ENCODE measurements around the gene PTF1A.

DNA sequence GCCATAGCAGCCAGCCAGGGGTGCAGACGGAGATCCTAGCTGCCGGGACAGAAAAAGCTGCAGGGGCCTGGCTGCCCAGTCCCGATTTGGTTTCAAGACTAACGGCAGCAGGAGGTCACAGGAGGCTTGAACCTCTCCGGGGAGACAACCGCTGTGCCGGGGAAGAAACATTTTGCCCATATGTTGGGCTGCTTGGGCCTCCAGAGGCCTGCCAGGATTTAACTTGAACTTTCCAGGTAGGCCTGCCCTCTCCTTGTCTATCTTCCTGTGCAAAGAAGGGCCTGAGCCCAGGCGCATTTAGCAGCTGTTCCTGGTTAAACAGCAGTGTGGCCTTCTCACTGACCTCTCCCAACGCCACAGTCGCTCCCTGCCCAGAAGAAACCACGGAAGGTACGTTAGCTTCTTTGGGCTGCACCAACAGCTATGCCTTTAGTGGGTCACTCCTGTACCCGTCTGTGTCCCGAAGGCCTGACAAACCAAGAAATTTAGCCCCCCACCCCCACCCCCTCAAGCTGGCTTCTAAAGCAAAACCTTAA lies 17.1 kb upstream of the PTF1A start:
- TF ChIP-seq, protein P1, sequence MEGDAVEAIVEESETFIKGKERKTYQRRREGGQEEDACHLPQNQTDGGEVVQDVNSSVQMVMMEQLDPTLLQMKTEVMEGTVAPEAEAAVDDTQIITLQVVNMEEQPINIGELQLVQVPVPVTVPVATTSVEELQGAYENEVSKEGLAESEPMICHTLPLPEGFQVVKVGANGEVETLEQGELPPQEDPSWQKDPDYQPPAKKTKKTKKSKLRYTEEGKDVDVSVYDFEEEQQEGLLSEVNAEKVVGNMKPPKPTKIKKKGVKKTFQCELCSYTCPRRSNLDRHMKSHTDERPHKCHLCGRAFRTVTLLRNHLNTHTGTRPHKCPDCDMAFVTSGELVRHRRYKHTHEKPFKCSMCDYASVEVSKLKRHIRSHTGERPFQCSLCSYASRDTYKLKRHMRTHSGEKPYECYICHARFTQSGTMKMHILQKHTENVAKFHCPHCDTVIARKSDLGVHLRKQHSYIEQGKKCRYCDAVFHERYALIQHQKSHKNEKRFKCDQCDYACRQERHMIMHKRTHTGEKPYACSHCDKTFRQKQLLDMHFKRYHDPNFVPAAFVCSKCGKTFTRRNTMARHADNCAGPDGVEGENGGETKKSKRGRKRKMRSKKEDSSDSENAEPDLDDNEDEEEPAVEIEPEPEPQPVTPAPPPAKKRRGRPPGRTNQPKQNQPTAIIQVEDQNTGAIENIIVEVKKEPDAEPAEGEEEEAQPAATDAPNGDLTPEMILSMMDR (IDR thresholded peaks at IDR 0.05) = no peak
- TF ChIP-seq POLR2A (IDR thresholded peaks at IDR 0.05) = no peak
- no peak for TF ChIP-seq POLR2AphosphoS5 (IDR thresholded peaks at IDR 0.05)
- TF ChIP-seq EP300 (IDR thresholded peaks at IDR 0.05) = no peak
